Measurements from ENCODE around the gene OST4.

Gene OST4

DNA sequence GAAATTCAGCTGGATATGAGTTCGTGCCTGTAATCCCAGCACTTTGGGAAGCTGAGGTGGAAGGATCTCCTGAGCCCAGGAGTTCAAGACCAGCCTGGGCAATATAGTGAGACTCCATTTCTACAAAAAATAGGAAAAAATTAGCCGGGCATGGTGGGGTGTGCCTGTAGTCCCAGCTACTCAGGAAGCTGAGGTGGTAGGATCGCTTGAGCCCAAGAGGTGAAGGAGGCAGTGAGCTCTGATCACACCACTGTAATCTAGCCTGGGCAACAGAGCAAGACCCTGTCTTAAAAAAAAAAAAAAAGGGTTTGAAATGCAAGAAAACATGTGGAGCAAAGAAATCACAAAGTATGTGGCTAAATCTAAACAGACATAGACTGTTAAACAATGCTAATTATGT lies 37.6 kb upstream of the OST4 start:
- no peak overlapping the region for H3K4me3 ChIP-seq (ENCODE audit: control insufficient read depth, low read depth, low read length)
- DNase-seq (ENCODE audit: low read depth) = no peak
- TF ChIP-seq, protein P1, sequence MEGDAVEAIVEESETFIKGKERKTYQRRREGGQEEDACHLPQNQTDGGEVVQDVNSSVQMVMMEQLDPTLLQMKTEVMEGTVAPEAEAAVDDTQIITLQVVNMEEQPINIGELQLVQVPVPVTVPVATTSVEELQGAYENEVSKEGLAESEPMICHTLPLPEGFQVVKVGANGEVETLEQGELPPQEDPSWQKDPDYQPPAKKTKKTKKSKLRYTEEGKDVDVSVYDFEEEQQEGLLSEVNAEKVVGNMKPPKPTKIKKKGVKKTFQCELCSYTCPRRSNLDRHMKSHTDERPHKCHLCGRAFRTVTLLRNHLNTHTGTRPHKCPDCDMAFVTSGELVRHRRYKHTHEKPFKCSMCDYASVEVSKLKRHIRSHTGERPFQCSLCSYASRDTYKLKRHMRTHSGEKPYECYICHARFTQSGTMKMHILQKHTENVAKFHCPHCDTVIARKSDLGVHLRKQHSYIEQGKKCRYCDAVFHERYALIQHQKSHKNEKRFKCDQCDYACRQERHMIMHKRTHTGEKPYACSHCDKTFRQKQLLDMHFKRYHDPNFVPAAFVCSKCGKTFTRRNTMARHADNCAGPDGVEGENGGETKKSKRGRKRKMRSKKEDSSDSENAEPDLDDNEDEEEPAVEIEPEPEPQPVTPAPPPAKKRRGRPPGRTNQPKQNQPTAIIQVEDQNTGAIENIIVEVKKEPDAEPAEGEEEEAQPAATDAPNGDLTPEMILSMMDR (conservative IDR thresholded peaks at IDR 0.05; ENCODE audit: control insufficient read depth, insufficient read depth, low read depth, low read length) = no peak

DNA sequence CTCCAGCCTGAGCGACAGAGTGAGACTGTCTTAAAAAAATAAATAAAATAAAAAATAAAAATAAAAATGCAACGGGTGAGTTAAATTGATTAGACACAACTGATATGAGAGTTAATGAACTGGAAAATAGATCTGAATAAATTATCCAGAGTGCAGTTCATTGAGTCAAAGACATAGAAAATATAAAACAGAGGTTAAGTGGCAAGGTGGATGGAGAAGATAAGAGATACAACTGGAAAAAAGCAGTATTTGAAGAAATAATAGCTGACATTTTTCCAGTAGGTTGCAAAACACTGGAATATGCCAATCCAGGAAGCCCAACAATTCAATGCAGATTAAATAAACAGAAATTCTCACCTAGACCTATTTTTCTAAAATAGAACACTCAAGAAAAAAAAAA lies 36.8 kb upstream of the OST4 start:
- TF ChIP-seq, protein P1 (conservative IDR thresholded peaks at IDR 0.05; ENCODE audit: control insufficient read depth, insufficient read depth, low read depth, low read length) = no peak
- no peak for DNase-seq (ENCODE audit: low read depth)
- H3K4me3 ChIP-seq (ENCODE audit: control insufficient read depth, low read depth, low read length) = no peak overlapping the region

DNA sequence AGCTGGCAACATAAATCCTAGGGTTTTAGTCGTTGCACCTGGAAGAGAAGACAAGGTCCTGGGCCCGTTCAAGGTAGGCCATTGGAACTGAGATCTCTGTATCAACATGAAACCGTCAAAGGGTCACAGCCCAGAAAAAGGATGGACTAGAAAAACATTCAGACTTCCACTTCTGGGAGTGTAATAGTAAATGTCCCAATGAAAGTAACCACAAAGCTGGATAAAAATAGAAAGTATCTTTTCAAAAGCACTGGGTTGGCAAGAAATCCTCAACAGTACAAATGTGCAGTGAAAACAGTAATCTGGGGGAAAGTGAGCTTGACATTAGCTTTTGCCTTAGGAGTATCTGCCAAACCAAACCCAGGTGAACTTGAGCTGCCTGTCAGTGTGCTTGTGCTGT lies 34.5 kb upstream of the OST4 start:
- no peak overlapping the region for H3K4me3 ChIP-seq (ENCODE audit: control insufficient read depth, low read depth, low read length)
- no peak for DNase-seq (ENCODE audit: low read depth)
- TF ChIP-seq, protein P1 (conservative IDR thresholded peaks at IDR 0.05; ENCODE audit: control insufficient read depth, insufficient read depth, low read depth, low read length) = no peak

- DNase-seq (ENCODE audit: low read depth) = no peak
- no peak overlapping the region for H3K4me3 ChIP-seq (ENCODE audit: control insufficient read depth, low read depth, low read length)
- TF ChIP-seq, protein P1 (conservative IDR thresholded peaks at IDR 0.05; ENCODE audit: control insufficient read depth, insufficient read depth, low read depth, low read length) = no peak
Observed at GRCh38 chr2:27102329-27102728, 30.9 kb upstream of the OST4 start.

DNA sequence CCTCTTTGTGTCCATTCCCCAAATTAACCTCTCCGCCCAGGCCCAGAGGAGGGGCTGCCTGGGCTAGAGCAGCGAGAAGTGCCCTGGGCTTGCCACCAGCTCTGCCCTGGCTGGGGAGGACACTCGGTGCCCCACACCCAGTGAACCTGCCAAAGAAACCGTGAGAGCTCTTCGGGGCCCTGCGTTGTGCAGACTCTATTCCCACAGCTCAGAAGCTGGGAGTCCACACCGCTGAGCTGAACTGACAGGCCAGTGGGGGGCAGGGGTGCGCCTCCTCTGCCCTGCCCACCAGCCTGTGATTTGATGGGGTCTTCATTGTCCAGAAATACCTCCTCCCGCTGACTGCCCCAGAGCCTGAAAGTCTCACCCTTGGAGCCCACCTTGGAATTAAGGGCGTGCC lies 28.6 kb upstream of the OST4 start:
- TF ChIP-seq, protein P1 (conservative IDR thresholded peaks at IDR 0.05; ENCODE audit: control insufficient read depth, insufficient read depth, low read depth, low read length) = no peak
- DNase-seq (ENCODE audit: low read depth) = no peak
- H3K4me3 ChIP-seq (ENCODE audit: control insufficient read depth, low read depth, low read length) = no peak overlapping the region

- TF ChIP-seq, protein P1 (conservative IDR thresholded peaks at IDR 0.05; ENCODE audit: control insufficient read depth, insufficient read depth, low read depth, low read length) = no peak
- no peak overlapping the region for H3K4me3 ChIP-seq (ENCODE audit: control insufficient read depth, low read depth, low read length)
- DNase-seq (ENCODE audit: low read depth) = no peak
Observed at GRCh38 chr2:27099334-27099955, 28.0 kb upstream of the OST4 start.

- DNase-seq (ENCODE audit: low read depth) = no peak
- H3K4me3 ChIP-seq (ENCODE audit: control insufficient read depth, low read depth, low read length) = no peak overlapping the region
- TF ChIP-seq, protein P1 (conservative IDR thresholded peaks at IDR 0.05; ENCODE audit: control insufficient read depth, insufficient read depth, low read depth, low read length) = no peak
Observed at GRCh38 chr2:27097341-27097740, 25.9 kb upstream of the OST4 start.
